Erythroblast (primary cell): ENCODE data around the gene FUT7.

Source experiments
- GATA1 ChIP-seq: IDR thresholded peaks from 2 replicates; pipeline ENCODE4 v1.6.1; 2011; ENCODE audit warnings: low read depth, mild to moderate bottlenecking, control low read depth, low read length, moderate library complexity
- POLR2A ChIP-seq: IDR thresholded peaks from 2 replicates; pipeline ENCODE4 v1.6.1; 2011; ENCODE audit warnings: mild to moderate bottlenecking, low read length

GRCh38 chr9:136994180-136994887 is 37.6 kb downstream of the FUT7 start:
- TF ChIP-seq POLR2A (no peak), GATA1 (no peak)
